K562 (cell line): ENCODE results near the gene MARK4. TPM values are rescaled to one million over a fixed set of nuclear protein-coding genes. Genes with fewer than 3 reads are reported as not detected.

Experiments used
- BRD4 ChIP-seq: fragments of 200-600 bp; sonication (generic); IDR thresholded peaks from 2 replicates; pipeline ENCODE4 v1.6.1; 2017; ENCODE audit warnings: inconsistent platforms
- FOS ChIP-seq: IDR thresholded peaks from 3 replicates; pipeline ENCODE4 v1.6.1; 2011; ENCODE audit not compliant: insufficient read length; ENCODE audit errors: extremely low read depth
- HDAC2 ChIP-seq: fragments of 450-650 bp; IDR thresholded peaks from 2 replicates; pipeline ENCODE4 v1.6.1; 2016; ENCODE audit warnings: mild to moderate bottlenecking
- ILK ChIP-seq: fragments of 450-650 bp; IDR thresholded peaks from 2 replicates; pipeline ENCODE4 v1.6.1; 2016; ENCODE audit warnings: missing genetic modification characterization, low read depth, mild to moderate bottlenecking, missing compliant biosample characterization, moderate library complexity, borderline replicate concordance
- JUND ChIP-seq, 2 experiments: IDR thresholded peaks; 2 replicates in 1 of 2; 3 replicates in 1 of 2; pipeline ENCODE4 v1.6.1; 2011; ENCODE audit warnings: borderline replicate concordance in 2 of 2, low read depth in 2 of 2, low read length in 2 of 2, improper control_type of control experiment in 1 of 2, missing biosample characterization in 1 of 2, missing genetic modification characterization in 1 of 2, missing genetic modification reagents in 1 of 2
- KLF6 ChIP-seq: fragments of 250-450 bp; sonication (Bioruptor Pico); IDR thresholded peaks from 2 replicates; pipeline ENCODE4 v1.4.0; 2020; ENCODE audit warnings: mild to moderate bottlenecking, moderate library complexity, borderline replicate concordance
- L3MBTL2 ChIP-seq: fragments of 450-650 bp; IDR thresholded peaks from 2 replicates; pipeline ENCODE4 v1.6.1; 2016; ENCODE audit warnings: mild to moderate bottlenecking, moderate library complexity
- MYC ChIP-seq, 2 experiments: fragments of 250-450 bp in 1 of 2; sonication (Bioruptor Pico) in 1 of 2; IDR thresholded peaks; 2 replicates each; pipeline versions ENCODE4 v1.5.1 to v1.6.1; 2012 to 2021; ENCODE audit warnings: low read depth in 2 of 2, borderline replicate concordance in 1 of 2, improper control_type of control experiment in 1 of 2, low read length in 1 of 2, mild to moderate bottlenecking in 1 of 2, moderate library complexity in 1 of 2
- NRF1 ChIP-seq, 2 experiments: fragments of 450-650 bp; IDR thresholded peaks in 1 of 2; conservative IDR thresholded peaks in 1 of 2; 2 replicates each; pipeline ENCODE4 v1.6.1; 2014; ENCODE audit warnings: mild to moderate bottlenecking in 2 of 2
- REST ChIP-seq, 2 experiments: fragments of 450-650 bp; formaldehyde crosslinking in 1 of 2; IDR thresholded peaks; 2 replicates each; pipeline versions ENCODE4 v1.4.0 to v1.6.1; 2014 to 2020; ENCODE audit warnings: mild to moderate bottlenecking in 2 of 2, borderline replicate concordance in 1 of 2, low read depth in 1 of 2
- RNF2 ChIP-seq: sonication (generic); IDR thresholded peaks from 2 replicates; pipeline ENCODE4 v1.6.1; 2016
- SAFB ChIP-seq: fragments of 200-400 bp; formaldehyde crosslinking; IDR thresholded peaks from 2 replicates; pipeline ENCODE4 v1.6.1; 2017; ENCODE audit warnings: low read depth, low read length, borderline replicate concordance
- SMARCE1 ChIP-seq: fragments of 450-650 bp; IDR thresholded peaks from 2 replicates; pipeline ENCODE4 v1.7.1; 2016; ENCODE audit warnings: mild to moderate bottlenecking
- SPI1 ChIP-seq: IDR thresholded peaks from 2 replicates; pipeline ENCODE4 v1.6.1; 2011; ENCODE audit warnings: low read depth, low read length, control low read depth, borderline replicate concordance
- TCF3 ChIP-seq: sonication (generic); formaldehyde crosslinking; IDR thresholded peaks from 2 replicates; pipeline ENCODE4 v1.4.0; 2020; ENCODE audit warnings: mild to moderate bottlenecking, missing genetic modification reagents
- ZKSCAN8 ChIP-seq: fragments of 200-800 bp; sonication (Bioruptor generic); IDR thresholded peaks from 2 replicates; pipeline ENCODE4 v1.6.1; 2016; ENCODE audit warnings: missing genetic modification characterization, missing compliant biosample characterization
- ZNF408 ChIP-seq: fragments of 250-450 bp; sonication (Bioruptor Pico); IDR thresholded peaks from 2 replicates; pipeline ENCODE4 v1.4.0; 2020; ENCODE audit warnings: low read depth, mild to moderate bottlenecking, moderate library complexity
- ZNF445 ChIP-seq: fragments of 250-450 bp; sonication (Bioruptor Pico); IDR thresholded peaks from 2 replicates; pipeline ENCODE4 v1.4.0; 2020; ENCODE audit warnings: low read depth, mild to moderate bottlenecking, moderate library complexity
- ZNF717 ChIP-seq: fragments of 250-450 bp; sonication (Bioruptor Pico); IDR thresholded peaks from 2 replicates; pipeline ENCODE4 v1.5.0; 2021
- polyA plus RNA-seq, 8 experiments: library from polyadenylated mRNA; depleted of rRNA in 4 of 8; stranded (reverse) in 5 of 8; unstranded in 3 of 8; fragments of >200 nt; fragmentation: Nextera tagmentation in 2 of 8; fragmentation: Illumina TruSeq in 1 of 8; extraction: Ambion mirVana in 2 of 8; extraction: Trizol in 1 of 8; gene quantifications; 2 replicates each; pipeline versions ENCODE4 v1.2.1 to v1.2.3, GENCODE V29; 2011 to 2014; ENCODE audit warnings: inconsistent platforms in 1 of 8, missing spikeins in 1 of 8
- total RNA-seq, 7 experiments: library from RNA; depleted of rRNA in 6 of 7; stranded (reverse); fragments of >200 nt in 6 of 7; fragmentation: Illumina TruSeq in 2 of 7; extraction: Trizol in 2 of 7; gene quantifications; 2 replicates each; pipeline versions ENCODE4 v1.2.1 to v1.2.3, GENCODE V29; 2011 to 2021; ENCODE audit warnings: low replicate concordance in 1 of 7
- TF ChIP-seq, protein P1 (sequence below): sonication (generic); formaldehyde crosslinking; IDR thresholded peaks from 2 replicates; pipeline ENCODE4 v1.8.0; 2022; ENCODE audit warnings: missing genetic modification reagents, mild to moderate bottlenecking, moderate library complexity, borderline replicate concordance

MARK4 gene
- total and polyA plus RNA-seq, 9 of the 15 experiments (the other 6 are each of a cell fraction or from before 2014, with no cell fraction given), result 0.52 to 29.4 (median 8.6) TPM

DNA sequence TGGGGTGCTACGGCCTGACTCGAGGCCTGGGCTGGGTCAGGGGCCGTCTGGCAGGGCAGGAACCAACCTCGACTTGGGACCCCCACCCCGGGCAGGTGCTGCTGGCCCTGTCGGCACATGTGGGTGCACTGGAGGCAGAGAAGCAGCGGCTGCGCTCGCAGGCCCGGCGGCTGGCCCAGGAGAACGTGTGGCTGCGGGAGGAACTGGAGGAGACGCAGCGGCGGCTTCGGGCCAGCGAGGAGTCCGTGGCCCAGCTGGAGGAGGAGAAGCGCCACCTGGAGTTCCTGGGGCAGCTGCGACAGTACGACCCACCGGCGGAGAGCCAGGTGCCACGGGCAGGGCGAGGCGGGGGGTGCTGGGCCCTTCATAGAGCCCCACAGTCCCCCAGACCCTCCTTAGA is 95.4 kb downstream of the MARK4 start (continued):
- TF ChIP-seq REST (IDR thresholded peaks at IDR 0.05; ENCODE audit: borderline replicate concordance) (peak; percentile 10; the same call in 1 of the 2 replicates), REST (CRISPR knock-in tag; IDR thresholded peaks at IDR 0.05; ENCODE audit: low read depth) (no peak), ILK (tag) (no peak), BRD4 (no peak), ZNF717 (CRISPR knock-in tag) (no peak), TCF3 (CRISPR knock-in tag) (no peak), ZKSCAN8 (CRISPR knock-in tag) (no peak), SAFB (no peak), ZNF408 (CRISPR knock-in tag) (no peak), HDAC2 (no peak), KLF6 (CRISPR knock-in tag) (no peak), L3MBTL2 (peak; percentile 68), NRF1 (conservative IDR thresholded peaks at IDR 0.05 in 1 of 2, IDR thresholded peaks at IDR 0.05 in 1 of 2) (peak; percentile 24 to 49; a peak in 1 of 4 replicates), ZNF445 (no peak), SPI1 (peak; percentile 55; the same call in 1 of the 2 replicates), JUND (IDR thresholded peaks at IDR 0.05; ENCODE audit: borderline replicate concordance, low read depth, low read length) (no peak), JUND (tag; IDR thresholded peaks at IDR 0.05; ENCODE audit: borderline replicate concordance, low read depth, low read length) (no peak), RNF2 (no peak), FOS (no peak), SMARCE1 (no peak), MYC (IDR thresholded peaks at IDR 0.05; ENCODE audit: low read depth, low read length) (no peak), MYC (CRISPR knock-in tag; IDR thresholded peaks at IDR 0.05; ENCODE audit: borderline replicate concordance, low read depth) (no peak)
- TF ChIP-seq, protein P1, sequence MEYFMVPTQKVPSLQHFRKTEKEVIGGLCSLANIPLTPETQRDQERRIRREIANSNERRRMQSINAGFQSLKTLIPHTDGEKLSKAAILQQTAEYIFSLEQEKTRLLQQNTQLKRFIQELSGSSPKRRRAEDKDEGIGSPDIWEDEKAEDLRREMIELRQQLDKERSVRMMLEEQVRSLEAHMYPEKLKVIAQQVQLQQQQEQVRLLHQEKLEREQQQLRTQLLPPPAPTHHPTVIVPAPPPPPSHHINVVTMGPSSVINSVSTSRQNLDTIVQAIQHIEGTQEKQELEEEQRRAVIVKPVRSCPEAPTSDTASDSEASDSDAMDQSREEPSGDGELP (CRISPR knock-in tag), result peak; percentile 92
